ENCODE data around the gene ZNF844.

ZNF844 gene

DNA sequence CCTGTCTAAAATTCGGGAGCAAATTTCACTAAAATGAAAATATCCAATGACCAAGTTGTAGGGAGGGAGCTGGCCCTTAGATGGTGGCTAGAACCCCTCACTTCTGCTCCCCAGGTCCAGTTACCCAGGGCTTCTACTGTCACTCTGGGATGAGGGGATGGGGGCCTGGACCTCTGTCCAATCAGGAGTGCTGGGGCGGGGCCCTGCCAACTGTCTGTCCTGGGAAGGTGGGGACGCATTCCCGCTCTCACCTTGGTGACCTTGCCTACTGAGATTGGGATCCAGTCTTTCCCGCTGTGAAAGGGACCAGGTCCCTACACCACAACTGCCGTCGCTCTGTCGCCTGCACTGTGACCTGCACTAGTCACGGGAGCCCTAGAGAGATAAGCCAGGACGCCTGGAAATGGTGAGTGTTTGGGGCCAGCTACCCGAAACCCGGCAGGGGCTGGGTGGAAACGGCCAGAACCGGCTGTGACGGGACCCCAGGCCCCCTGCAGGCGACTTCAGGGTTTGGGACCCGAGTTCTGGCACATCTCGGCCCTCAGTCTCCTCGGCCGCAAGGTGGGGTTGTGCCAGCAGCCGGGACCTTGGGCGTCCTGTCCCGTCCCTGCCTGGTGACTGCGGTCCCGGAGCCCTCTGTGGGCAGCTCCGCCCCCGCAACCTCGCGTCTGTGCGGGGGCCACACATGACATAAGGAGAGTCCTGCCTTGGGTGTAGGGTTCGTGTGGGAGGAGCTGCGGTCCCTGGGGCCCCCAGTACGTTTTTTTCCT, 52.9 kb downstream of the ZNF844 start:
- DNase-seq (ENCODE audit: low spot score), result no peak
- TF ChIP-seq, protein P1, sequence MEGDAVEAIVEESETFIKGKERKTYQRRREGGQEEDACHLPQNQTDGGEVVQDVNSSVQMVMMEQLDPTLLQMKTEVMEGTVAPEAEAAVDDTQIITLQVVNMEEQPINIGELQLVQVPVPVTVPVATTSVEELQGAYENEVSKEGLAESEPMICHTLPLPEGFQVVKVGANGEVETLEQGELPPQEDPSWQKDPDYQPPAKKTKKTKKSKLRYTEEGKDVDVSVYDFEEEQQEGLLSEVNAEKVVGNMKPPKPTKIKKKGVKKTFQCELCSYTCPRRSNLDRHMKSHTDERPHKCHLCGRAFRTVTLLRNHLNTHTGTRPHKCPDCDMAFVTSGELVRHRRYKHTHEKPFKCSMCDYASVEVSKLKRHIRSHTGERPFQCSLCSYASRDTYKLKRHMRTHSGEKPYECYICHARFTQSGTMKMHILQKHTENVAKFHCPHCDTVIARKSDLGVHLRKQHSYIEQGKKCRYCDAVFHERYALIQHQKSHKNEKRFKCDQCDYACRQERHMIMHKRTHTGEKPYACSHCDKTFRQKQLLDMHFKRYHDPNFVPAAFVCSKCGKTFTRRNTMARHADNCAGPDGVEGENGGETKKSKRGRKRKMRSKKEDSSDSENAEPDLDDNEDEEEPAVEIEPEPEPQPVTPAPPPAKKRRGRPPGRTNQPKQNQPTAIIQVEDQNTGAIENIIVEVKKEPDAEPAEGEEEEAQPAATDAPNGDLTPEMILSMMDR (IDR thresholded peaks at IDR 0.05; ENCODE audit: extremely low read depth, missing control alignments), result no peak

DNA sequence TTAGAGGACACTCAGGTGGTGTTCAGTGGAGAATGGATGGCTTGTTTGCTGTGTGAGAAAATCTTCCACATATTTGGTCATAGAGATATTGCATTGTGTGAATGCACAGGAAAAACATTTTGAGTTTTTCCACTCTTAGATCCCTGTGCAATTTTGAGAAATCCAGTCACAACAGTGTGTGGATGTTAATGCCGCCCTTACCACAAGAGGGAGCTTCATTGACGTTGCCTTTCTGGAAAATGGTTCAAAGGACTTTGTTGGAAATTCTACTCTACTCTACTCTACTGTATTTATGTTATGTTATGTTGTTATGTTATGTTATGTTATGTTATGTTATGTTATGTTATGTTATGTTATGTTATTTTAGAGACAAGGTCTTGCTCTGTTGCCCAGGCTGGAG, 62.2 kb downstream of the ZNF844 start:
- TF ChIP-seq, protein P1 (IDR thresholded peaks at IDR 0.05; ENCODE audit: extremely low read depth, missing control alignments), result no peak
- DNase-seq (ENCODE audit: low spot score), result no peak

Measured in GM20000 (cell line).